Spleen (tissue), 13 donors: Measurements from ENCODE around the gene COL17A1. TPM values are rescaled to one million over a fixed set of nuclear protein-coding genes. Genes with fewer than 3 reads are reported as not detected.

ENCODE experiments used
- DNase-seq: peaks from one replicate; pipeline ENCODE4 v3.0.0-alpha.2; 2020
- H3K27ac ChIP-seq, 8 donors: fragments of 200-600 bp; sonication (generic) in 7 of 8; 1 replicate in 4 of 8; 2 replicates in 4 of 8; pipeline versions ENCODE4 v1.5.0 to v1.8.0; 2016 to 2021; ENCODE audit warnings: inconsistent platforms in 4 of 8, mild to moderate bottlenecking in 4 of 8, moderate library complexity in 1 of 8
- H3K27me3 ChIP-seq, 7 donors: fragments of 200-600 bp; sonication (generic) in 6 of 7; replicated peaks in 1 of 7; 1 replicate in 4 of 7; 2 replicates in 3 of 7; pipeline versions ENCODE4 v1.5.0 to v1.8.0; 2016 to 2021; ENCODE audit warnings: inconsistent platforms in 3 of 7, mild to moderate bottlenecking in 1 of 7
- H3K36me3 ChIP-seq, 6 donors: fragments of 200-600 bp; sonication (generic) in 5 of 6; 1 replicate in 4 of 6; 2 replicates in 2 of 6; pipeline versions ENCODE4 v1.5.0 to v1.8.0; 2016 to 2021; ENCODE audit warnings: inconsistent platforms in 2 of 6
- H3K4me1 ChIP-seq, 6 donors: fragments of 200-600 bp; sonication (generic) in 5 of 6; 1 replicate in 3 of 6; 2 replicates in 3 of 6; pipeline versions ENCODE4 v1.5.0 to v1.8.0; 2016 to 2021; ENCODE audit warnings: inconsistent platforms in 3 of 6
- H3K4me3 ChIP-seq, 8 donors: fragments of 200-600 bp; sonication (generic) in 7 of 8; 1 replicate in 4 of 8; 2 replicates in 4 of 8; pipeline versions ENCODE4 v1.5.0 to v1.8.0; 2016 to 2021; ENCODE audit warnings: inconsistent platforms in 4 of 8, mild to moderate bottlenecking in 4 of 8, moderate library complexity in 2 of 8
- H3K9me3 ChIP-seq, 8 donors: fragments of 200-600 bp; sonication (generic) in 7 of 8; 1 replicate in 4 of 8; 2 replicates in 4 of 8; pipeline versions ENCODE4 v1.5.0 to v1.8.0; 2016 to 2021; ENCODE audit warnings: inconsistent platforms in 4 of 8
- CTCF ChIP-seq, 11 experiments: fragments of 200-600 bp in 7 of 11; fragments of 450-650 bp in 4 of 11; sonication (generic) in 4 of 11; IDR thresholded peaks in 8 of 11; conservative IDR thresholded peaks in 3 of 11; 1 replicate in 7 of 11; 2 replicates in 4 of 11; pipeline versions ENCODE4 v1.4.0 to v1.8.0; 2016 to 2021; ENCODE audit warnings: antibody characterized with exemption in 11 of 11, inconsistent platforms in 4 of 11, mild to moderate bottlenecking in 1 of 11
- POLR2A ChIP-seq, 3 donors: fragments of 450-650 bp; IDR thresholded peaks; one replicate each; pipeline ENCODE4 v1.5.1; 2017; ENCODE audit warnings: antibody characterized with exemption in 3 of 3, mild to moderate bottlenecking in 1 of 3
- POLR2AphosphoS5 ChIP-seq, 3 donors: sonication (generic); formaldehyde crosslinking; IDR thresholded peaks; one replicate each; pipeline ENCODE4 v1.5.1; 2017; ENCODE audit warnings: antibody characterized with exemption in 3 of 3
- WGBS, 5 donors: extraction: QIAGEN DNeasy Blood & Tissue Kit in 3 of 5; methylation state at CpG; one replicate each; pipeline versions ENCODE4 v1.1.5 to v1.1.7; 2013 to 2018; 5-methylcytosine and 5-hydroxymethylcytosine counted together
- intact Hi-C: fragments of 100-400 bp; cut with DNase I; formaldehyde crosslinking; loops from one replicate; pipeline ENCODE4 v1.15.0; 2023; ENCODE audit warnings: low total_unique reads
- long read RNA-seq, 2 donors: transcript quantifications; one replicate each; lab custom pipeline, GENCODE V29; 2026
- polyA plus RNA-seq, 3 donors: library from polyadenylated mRNA; stranded (reverse); fragments of 200-250 nt; gene quantifications; one replicate each; pipeline ENCODE4 v1.2.1, GENCODE V29; 2013
- total RNA-seq, 7 donors: library from RNA; depleted of rRNA in 3 of 7; stranded (reverse); fragments of >200 nt in 3 of 7; fragmentation: NEBNext Ultra II Directional in 4 of 7; extraction: Animal tissue kit (Norgen Biotek cat#: 25700) in 4 of 7; gene quantifications; one replicate each; pipeline versions ENCODE4 v1.1.0 to v1.2.1, GENCODE V29; 2016 to 2021
- donor health status: healthy with polysubstance abuse.
- donor health status: DM: no; HTN: no; CAD: no; lungs with moderate emphysema.
- donor health status: DM: no; HTN: no; CAD: no.
- donor health status: Bipolar disorder and iron deficiency.
- donor health status: healthy.
- donor health status: DM: no; HTN: no; CAD: no.
- donor health status: DM: yes; HTN: yes; CAD: no.

The COL17A1 gene
- total RNA-seq (1 to 10 TPM in 6 of 7 donors, under 1 TPM in 1; 0.52 to 5.9 (median 1.8) TPM), polyA plus RNA-seq (1 to 10 TPM in 2 of 3 donors, under 1 TPM in 1; 0.50 to 2.0 (median 1.3) TPM)
- long read RNA-seq, donor 1: 0 reads
- long read RNA-seq, donor 2: 0 reads

- H3K9me3 ChIP-seq: no peaks in the 10 kb centered on the region
- H3K36me3 ChIP-seq: no peaks in the 10 kb centered on the region
- no peaks in the 10 kb centered on the region for H3K27me3 ChIP-seq
- intact Hi-C loops: loop anchor here (10.0 kb wide), 1 partner anchor 201 kb away; no protein-coding TSS in a partner anchor
- TF ChIP-seq POLR2A (IDR thresholded peaks at IDR 0.05) (no peak), CTCF (IDR thresholded peaks at IDR 0.05 in 8 of 11, conservative IDR thresholded peaks at IDR 0.05 in 3 of 11) (no peak), POLR2AphosphoS5 (IDR thresholded peaks at IDR 0.05) (no peak)
- H3K4me1 ChIP-seq: no peaks in the 10 kb centered on the region
- H3K27ac ChIP-seq: no peak within 1 kb of the TSS
- no peak for DNase-seq
- 73 to 89% (median 75%) methylated on average over 3 of the region's 3 CpGs for WGBS, 5 donors
- no peak within 1 kb of the TSS for H3K4me3 ChIP-seq
These were observed at the start of gene COL17A1 for GRCh38 chr10:104085801-104086400. Gene COL17A1 (minus strand): TSS chr10:104085880. CDS start chr10:104080673, 5,207 bp downstream.

- H3K27me3 ChIP-seq: peaks cover 0 to 3% (median 0%) of the 10 kb centered on the region in 7 donors
- H3K9me3 ChIP-seq: no peaks in the 10 kb centered on the region
- H3K4me3 ChIP-seq: no peak overlapping the region
- H3K36me3 ChIP-seq: peaks cover 0 to 18% (median 3%) of the 10 kb centered on the region in 6 donors
- DNase-seq: no peak
- 41 to 53% (median 49%) methylated on average over 3 of the region's 3 CpGs for WGBS, 5 donors
- intact Hi-C loops: no loop called here
- TF ChIP-seq POLR2AphosphoS5 (IDR thresholded peaks at IDR 0.05): no peak
- no peak for TF ChIP-seq POLR2A (IDR thresholded peaks at IDR 0.05)
- no peak for TF ChIP-seq CTCF (IDR thresholded peaks at IDR 0.05 in 8 of 11, conservative IDR thresholded peaks at IDR 0.05 in 3 of 11)
- peaks cover 0 to 8% (median 0%) of the 10 kb centered on the region in 6 donors for H3K4me1 ChIP-seq
- H3K27ac ChIP-seq: no peak overlapping the region
These were observed 44.4 kb upstream of the COL17A1 start for GRCh38 chr10:104130041-104130440.

- intact Hi-C loops: loop anchor here (10.0 kb wide), 2 partner anchors 163 to 213 kb away; partner anchors contain the start of genes SLK and STN1
- WGBS, 5 donors: 91 to 95% (median 92%) methylated on average over 2 of the region's 2 CpGs
- peaks cover 0 to 22% (median 6%) of the 10 kb centered on the region in 6 donors for H3K36me3 ChIP-seq
- H3K27ac ChIP-seq: no peak overlapping the region
- TF ChIP-seq POLR2A (IDR thresholded peaks at IDR 0.05) (no peak), POLR2AphosphoS5 (IDR thresholded peaks at IDR 0.05) (no peak), CTCF (IDR thresholded peaks at IDR 0.05 in 8 of 11, conservative IDR thresholded peaks at IDR 0.05 in 3 of 11) (no peak)
- H3K4me3 ChIP-seq: no peak overlapping the region
- no peaks in the 10 kb centered on the region for H3K9me3 ChIP-seq
- no peak for DNase-seq
- H3K27me3 ChIP-seq: no peaks in the 10 kb centered on the region
- H3K4me1 ChIP-seq: peaks cover 0 to 16% (median 4%) of the 10 kb centered on the region in 6 donors
These were observed 42.5 kb upstream of the COL17A1 start for GRCh38 chr10:104128214-104128613.

- 76 to 88% (median 86%) methylated on average over 2 of the region's 2 CpGs for WGBS, 5 donors
- Histone ChIP-seq H3K27ac (no peak overlapping the region), H3K36me3 (peaks cover 0 to 22% (median 6%) of the 10 kb centered on the region in 6 donors), H3K4me3 (no peak overlapping the region), H3K4me1 (peaks cover 5 to 24% (median 12%) of the 10 kb centered on the region in 6 donors), H3K27me3 (no peaks in the 10 kb centered on the region), H3K9me3 (no peaks in the 10 kb centered on the region)
- intact Hi-C loops: loop anchor here (10.0 kb wide), 2 partner anchors 163 to 213 kb away; partner anchors contain the start of genes SLK and STN1
- TF ChIP-seq POLR2A (IDR thresholded peaks at IDR 0.05): no peak
- no peak for TF ChIP-seq CTCF (IDR thresholded peaks at IDR 0.05 in 8 of 11, conservative IDR thresholded peaks at IDR 0.05 in 3 of 11)
- no peak for TF ChIP-seq POLR2AphosphoS5 (IDR thresholded peaks at IDR 0.05)
- no peak for DNase-seq
These were observed 41.7 kb upstream of the COL17A1 start for GRCh38 chr10:104127411-104127810.
